ENCODE data around the gene POLN.

GRCh38 chr4:2168469-2169319 is 73.2 kb downstream of the POLN start:
- TF ChIP-seq, protein P1, sequence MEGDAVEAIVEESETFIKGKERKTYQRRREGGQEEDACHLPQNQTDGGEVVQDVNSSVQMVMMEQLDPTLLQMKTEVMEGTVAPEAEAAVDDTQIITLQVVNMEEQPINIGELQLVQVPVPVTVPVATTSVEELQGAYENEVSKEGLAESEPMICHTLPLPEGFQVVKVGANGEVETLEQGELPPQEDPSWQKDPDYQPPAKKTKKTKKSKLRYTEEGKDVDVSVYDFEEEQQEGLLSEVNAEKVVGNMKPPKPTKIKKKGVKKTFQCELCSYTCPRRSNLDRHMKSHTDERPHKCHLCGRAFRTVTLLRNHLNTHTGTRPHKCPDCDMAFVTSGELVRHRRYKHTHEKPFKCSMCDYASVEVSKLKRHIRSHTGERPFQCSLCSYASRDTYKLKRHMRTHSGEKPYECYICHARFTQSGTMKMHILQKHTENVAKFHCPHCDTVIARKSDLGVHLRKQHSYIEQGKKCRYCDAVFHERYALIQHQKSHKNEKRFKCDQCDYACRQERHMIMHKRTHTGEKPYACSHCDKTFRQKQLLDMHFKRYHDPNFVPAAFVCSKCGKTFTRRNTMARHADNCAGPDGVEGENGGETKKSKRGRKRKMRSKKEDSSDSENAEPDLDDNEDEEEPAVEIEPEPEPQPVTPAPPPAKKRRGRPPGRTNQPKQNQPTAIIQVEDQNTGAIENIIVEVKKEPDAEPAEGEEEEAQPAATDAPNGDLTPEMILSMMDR (conservative IDR thresholded peaks at IDR 0.05), result peak; percentile 42; the same call in 1 of the 2 replicates
- TF ChIP-seq EZH2 (IDR thresholded peaks at IDR 0.05; ENCODE audit: low read depth), result no peak

Measured in PC-9 (cell line).